Osteoblast (primary cell): Measurements from ENCODE around the gene BEND6. TPM values are rescaled to one million over a fixed set of nuclear protein-coding genes. Genes with fewer than 3 reads are reported as not detected.
A peak's percentile ranks its signal among the peaks of the same experiment; 100 is the strongest.

Experiments used
- DNase-seq: peaks from one replicate; pipeline ENCODE4 v3.0.0; 2011; ENCODE audit warnings: low spot score, mixed read lengths; ENCODE audit not compliant: insufficient read length; ENCODE audit errors: missing footprints
- H2AFZ ChIP-seq: 2 replicates; pipeline ENCODE4 v1.6.0; 2011; ENCODE audit warnings: mild to moderate bottlenecking, low read length
- H3K27ac ChIP-seq: 2 replicates; pipeline ENCODE4 v1.5.1; 2011; ENCODE audit warnings: mild to moderate bottlenecking, low read depth, low read length, moderate library complexity
- H3K27me3 ChIP-seq: 2 replicates; pipeline ENCODE4 v1.6.0; 2012; ENCODE audit warnings: mild to moderate bottlenecking, control low read depth, inconsistent platforms, low read length, moderate library complexity; ENCODE audit not compliant: insufficient read depth
- H3K36me3 ChIP-seq: 2 replicates; pipeline ENCODE4 v1.5.1; 2011; ENCODE audit warnings: mild to moderate bottlenecking, low read length, control low read depth, moderate library complexity; ENCODE audit not compliant: insufficient read depth
- H3K4me1 ChIP-seq: 2 replicates; pipeline ENCODE4 v1.5.1; 2011; ENCODE audit warnings: mild to moderate bottlenecking, low read length, control low read depth, moderate library complexity; ENCODE audit not compliant: insufficient read depth
- H3K4me2 ChIP-seq: 2 replicates; pipeline ENCODE4 v1.6.0; 2011; ENCODE audit warnings: mild to moderate bottlenecking, low read length; ENCODE audit not compliant: insufficient read depth
- H3K4me3 ChIP-seq: fragments of 200-600 bp; sonication (generic); 3 replicates; pipeline ENCODE4 v1.5.1; 2012; ENCODE audit warnings: mild to moderate bottlenecking, low read length, inconsistent platforms; ENCODE audit not compliant: insufficient read depth
- H3K79me2 ChIP-seq: 2 replicates; pipeline ENCODE4 v1.6.0; 2012; ENCODE audit warnings: mild to moderate bottlenecking, low read length, control low read depth, inconsistent platforms; ENCODE audit not compliant: insufficient read depth
- H3K9me3 ChIP-seq: 2 replicates; pipeline ENCODE4 v1.5.1; 2011; ENCODE audit warnings: low read depth, low read length, control low read depth
- H4K20me1 ChIP-seq: 2 replicates; pipeline ENCODE4 v1.6.0; 2012; ENCODE audit warnings: mild to moderate bottlenecking, low read length, control low read depth; ENCODE audit not compliant: insufficient read depth
- CTCF ChIP-seq: IDR thresholded peaks from 2 replicates; pipeline ENCODE4 v1.5.1; 2011; ENCODE audit warnings: mild to moderate bottlenecking, low read depth, low read length, moderate library complexity; ENCODE audit errors: extremely low read depth
- total RNA-seq: library from RNA; depleted of rRNA; stranded (reverse); fragments of >200 nt; gene quantifications from 2 replicates; pipeline ENCODE4 v1.2.3, GENCODE V29; 2012

The BEND6 gene
- total RNA-seq, 1 donor, result 22.4 TPM

DNA sequence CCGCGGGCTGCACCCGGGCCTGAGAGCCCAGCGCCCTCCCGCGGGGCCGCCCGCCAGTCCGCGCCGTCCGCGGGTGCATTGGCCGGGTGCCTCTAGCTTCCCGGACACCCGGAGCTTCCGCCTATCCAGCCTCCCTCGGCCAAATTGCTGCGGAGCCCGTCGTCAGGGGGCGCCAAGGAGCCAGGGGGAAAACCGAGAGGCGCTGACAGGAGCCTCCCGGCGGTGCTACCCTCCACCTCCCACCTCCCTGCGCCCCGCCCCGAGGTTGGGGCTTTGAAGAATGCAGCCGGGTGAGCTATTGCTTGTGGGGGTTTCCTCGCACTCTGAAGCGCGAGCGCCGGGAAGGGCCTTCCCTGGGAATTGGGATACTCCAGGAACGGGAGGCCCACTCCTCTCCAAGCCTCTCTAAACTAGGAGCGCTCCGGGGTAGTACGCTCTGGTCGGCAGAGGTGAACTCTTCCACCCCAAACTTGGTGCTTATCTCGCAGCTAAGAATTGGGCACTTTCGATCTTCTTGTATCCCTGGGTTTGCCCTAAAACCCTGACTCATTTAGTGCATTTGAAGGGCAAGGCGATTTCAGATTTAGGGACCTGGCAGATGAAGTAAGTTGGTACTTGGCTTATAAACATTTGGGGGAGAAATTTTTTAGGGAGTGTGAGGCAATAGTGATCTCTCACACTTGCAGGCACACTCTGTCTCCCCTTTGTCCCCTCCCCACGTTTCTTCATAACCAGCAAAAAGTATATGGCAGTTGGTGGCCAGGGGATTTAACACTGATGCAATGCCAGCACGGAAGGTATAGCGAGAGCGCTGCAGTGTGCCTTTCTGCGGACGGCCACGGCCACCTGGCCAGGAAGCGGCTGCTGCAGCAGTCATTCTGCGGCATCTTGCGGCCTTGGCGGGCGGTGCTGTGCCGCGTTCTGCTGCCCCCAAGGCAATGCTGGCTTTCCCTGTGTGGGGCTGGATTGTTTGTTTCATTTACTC lies 556 bp downstream of the BEND6 start:
- H3K27me3 ChIP-seq, result no peaks in the 10 kb centered on the region
- peaks cover 2% of the 10 kb centered on the region for H4K20me1 ChIP-seq
- peaks cover 51% of the 10 kb centered on the region for H3K4me1 ChIP-seq
- H2AFZ ChIP-seq, result peak overlapping the region; percentile 88
- no peaks in the 10 kb centered on the region for H3K9me3 ChIP-seq
- peak overlapping the region; percentile 82 for H3K27ac ChIP-seq
- peak; percentile 95 for DNase-seq
- H3K79me2 ChIP-seq, result peaks cover 34% of the 10 kb centered on the region
- H3K36me3 ChIP-seq, result no peaks in the 10 kb centered on the region
- TF ChIP-seq CTCF, result peak; percentile 71
- peak overlapping the region; percentile 93 for H3K4me3 ChIP-seq
- peak overlapping the region; percentile 96 for H3K4me2 ChIP-seq

DNA sequence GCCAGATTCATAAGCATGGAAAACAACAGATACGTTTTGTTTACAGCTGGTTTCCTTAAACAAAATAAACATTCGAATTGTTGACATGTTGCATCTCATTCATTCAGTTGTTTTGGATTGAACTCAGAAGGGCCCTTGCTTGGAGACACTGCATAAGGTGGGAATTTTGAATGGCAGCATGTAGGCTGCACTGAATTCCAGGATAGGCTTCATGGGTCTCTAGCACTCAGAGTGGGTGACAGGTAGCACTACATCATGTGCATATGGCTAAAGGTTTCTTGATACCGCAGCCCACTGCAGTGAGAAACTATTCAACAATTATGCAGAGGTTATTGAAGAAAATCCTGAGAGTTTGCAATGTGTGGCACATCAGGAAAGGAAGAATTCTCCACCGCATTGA lies 1.6 kb downstream of the BEND6 start:
- Histone ChIP-seq H3K4me3 (no peak overlapping the region), H4K20me1 (peaks cover 2% of the 10 kb centered on the region), H3K27ac (no peak overlapping the region), H3K4me2 (peak overlapping the region; percentile 96), H3K9me3 (no peaks in the 10 kb centered on the region), H2AFZ (no peak overlapping the region), H3K27me3 (no peaks in the 10 kb centered on the region), H3K4me1 (peaks cover 41% of the 10 kb centered on the region), H3K79me2 (peaks cover 32% of the 10 kb centered on the region), H3K36me3 (no peaks in the 10 kb centered on the region)
- DNase-seq, result no peak
- no peak for TF ChIP-seq CTCF

- Histone ChIP-seq H3K27me3 (no peaks in the 10 kb centered on the region), H3K79me2 (peaks cover 23% of the 10 kb centered on the region), H3K36me3 (no peaks in the 10 kb centered on the region), H3K27ac (peak overlapping the region; percentile 72), H2AFZ (no peak overlapping the region), H3K9me3 (no peaks in the 10 kb centered on the region), H3K4me3 (no peak overlapping the region), H3K4me2 (no peak overlapping the region), H3K4me1 (peaks cover 46% of the 10 kb centered on the region), H4K20me1 (peaks cover 2% of the 10 kb centered on the region)
- no peak for TF ChIP-seq CTCF
- no peak for DNase-seq
Measured at GRCh38 chr6:56957856-56958255, 2.9 kb downstream of the BEND6 start.

GRCh38 chr6:56958481-56958880 lies 3.6 kb downstream of the BEND6 start:
- peaks cover 41% of the 10 kb centered on the region for H3K4me1 ChIP-seq
- H3K79me2 ChIP-seq, result peaks cover 17% of the 10 kb centered on the region
- peak overlapping the region; percentile 9 for H2AFZ ChIP-seq
- no peaks in the 10 kb centered on the region for H3K9me3 ChIP-seq
- DNase-seq, result no peak
- H4K20me1 ChIP-seq, result no peaks in the 10 kb centered on the region
- TF ChIP-seq CTCF, result no peak
- no peaks in the 10 kb centered on the region for H3K36me3 ChIP-seq
- H3K27me3 ChIP-seq, result no peaks in the 10 kb centered on the region
- H3K4me3 ChIP-seq, result no peak overlapping the region
- H3K27ac ChIP-seq, result peak overlapping the region; percentile 72
- H3K4me2 ChIP-seq, result peak overlapping the region; percentile 58
